Mucosa of descending colon (tissue), 3 donors: ENCODE results near the gene HMCN2. TPM values are rescaled to one million over a fixed set of nuclear protein-coding genes. Genes with fewer than 3 reads are reported as not detected.
A peak's percentile ranks its signal among the peaks of the same experiment; 100 is the strongest.

Experiments
- ATAC-seq: fragments of 200-7000 bp; cut with Tn5 transposase; one replicate; pipeline ENCODE4 v1.9.1; 2020; ENCODE audit warnings: mild to moderate bottlenecking, moderate library complexity
- DNase-seq, 3 donors: peaks; one replicate each; pipeline ENCODE4 v3.0.0-alpha.2; 2020
- H3K36me3 ChIP-seq: fragments of 200-600 bp; one replicate; pipeline ENCODE4 v1.8.0; 2021; ENCODE audit warnings: low read depth, mild to moderate bottlenecking
- H3K4me1 ChIP-seq: fragments of 200-600 bp; one replicate; pipeline ENCODE4 v1.8.0; 2021; ENCODE audit warnings: low read depth, mild to moderate bottlenecking
- H3K4me3 ChIP-seq: fragments of 200-600 bp; one replicate; pipeline ENCODE4 v1.8.0; 2021; ENCODE audit warnings: mild to moderate bottlenecking
- H3K9me3 ChIP-seq: fragments of 200-600 bp; one replicate; pipeline ENCODE4 v1.8.0; 2021; ENCODE audit warnings: mild to moderate bottlenecking
- intact Hi-C, 2 donors: fragments of 100-400 bp; cut with DNase I in 1 of 2; cut with micrococcal nuclease in 1 of 2; formaldehyde crosslinking; loops; one replicate each; pipeline versions ENCODE4 v1.11.0 to v1.11.1; 2022; cut with DNase I, micrococcal nuclease
- total RNA-seq, 3 donors: library from RNA; stranded (reverse); fragmentation: NEBNext Ultra II Directional in 2 of 3; extraction: Animal tissue kit (Norgen Biotek cat#: 25700) in 2 of 3; gene quantifications; one replicate each; pipeline versions ENCODE4 v1.2.1 to v1.2.4, GENCODE V29; 2021 to 2023
- TF ChIP-seq, protein P1 (sequence below): fragments of 200-600 bp; IDR thresholded peaks from one replicate; pipeline ENCODE4 v1.8.0; 2022; ENCODE audit warnings: antibody characterized with exemption, mild to moderate bottlenecking
- donor health status: DM: no; HTN: no; CAD: no; lungs with moderate emphysema.
- donor health status: DM: no; HTN: no; CAD: no.
- donor health status: DM: no; HTN: yes; CAD: no.

The HMCN2 gene
- total RNA-seq, 3 donors from 2014 or later: 28.1 to 40.5 (median 33.2) TPM

DNA sequence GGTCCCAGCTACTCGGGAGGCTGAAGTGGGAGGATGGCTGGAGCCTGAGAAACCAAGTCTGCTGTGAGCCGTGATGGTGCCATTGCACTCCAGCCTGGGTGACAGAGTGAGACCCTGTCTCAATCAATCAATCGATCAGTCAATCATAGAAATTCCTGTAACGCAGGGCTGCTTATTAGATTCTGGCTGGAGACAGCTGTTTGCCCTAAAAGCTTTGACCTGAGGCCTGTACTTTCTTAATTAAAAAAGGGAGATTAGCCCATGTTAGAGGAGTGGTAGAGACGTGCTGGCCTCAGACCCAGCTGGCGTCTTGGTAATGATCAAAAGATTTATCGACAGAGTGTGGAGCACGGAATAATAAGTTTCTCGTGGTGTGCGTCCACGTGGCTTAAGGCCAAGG lies 40.5 kb upstream of the HMCN2 start:
- TF ChIP-seq, protein P1, sequence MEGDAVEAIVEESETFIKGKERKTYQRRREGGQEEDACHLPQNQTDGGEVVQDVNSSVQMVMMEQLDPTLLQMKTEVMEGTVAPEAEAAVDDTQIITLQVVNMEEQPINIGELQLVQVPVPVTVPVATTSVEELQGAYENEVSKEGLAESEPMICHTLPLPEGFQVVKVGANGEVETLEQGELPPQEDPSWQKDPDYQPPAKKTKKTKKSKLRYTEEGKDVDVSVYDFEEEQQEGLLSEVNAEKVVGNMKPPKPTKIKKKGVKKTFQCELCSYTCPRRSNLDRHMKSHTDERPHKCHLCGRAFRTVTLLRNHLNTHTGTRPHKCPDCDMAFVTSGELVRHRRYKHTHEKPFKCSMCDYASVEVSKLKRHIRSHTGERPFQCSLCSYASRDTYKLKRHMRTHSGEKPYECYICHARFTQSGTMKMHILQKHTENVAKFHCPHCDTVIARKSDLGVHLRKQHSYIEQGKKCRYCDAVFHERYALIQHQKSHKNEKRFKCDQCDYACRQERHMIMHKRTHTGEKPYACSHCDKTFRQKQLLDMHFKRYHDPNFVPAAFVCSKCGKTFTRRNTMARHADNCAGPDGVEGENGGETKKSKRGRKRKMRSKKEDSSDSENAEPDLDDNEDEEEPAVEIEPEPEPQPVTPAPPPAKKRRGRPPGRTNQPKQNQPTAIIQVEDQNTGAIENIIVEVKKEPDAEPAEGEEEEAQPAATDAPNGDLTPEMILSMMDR: no peak

DNA sequence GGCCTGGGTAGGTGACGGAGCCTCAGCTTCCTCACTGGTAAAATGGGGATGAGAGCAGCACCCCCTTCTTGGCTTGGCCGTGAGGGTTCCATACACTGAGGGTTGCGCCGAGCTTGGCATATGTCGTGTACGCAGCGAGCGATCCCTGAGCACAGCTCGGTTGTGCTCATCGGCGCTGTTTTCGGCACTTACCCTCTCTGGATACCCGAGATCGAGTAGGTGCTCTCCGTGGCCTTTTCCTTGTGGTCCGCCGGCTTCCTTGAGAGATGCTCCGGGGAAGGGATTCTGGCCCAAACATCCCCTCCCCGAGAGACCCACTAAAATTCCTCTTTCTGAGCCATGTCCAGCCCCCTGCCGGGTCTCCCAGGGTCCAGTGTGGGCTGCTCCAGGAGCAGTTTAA lies 40.0 kb upstream of the HMCN2 start:
- intact Hi-C loops: no loop called here
- TF ChIP-seq, protein P1: no peak
- no peaks in the 10 kb centered on the region for H3K36me3 ChIP-seq

More for the DNA sequence above, 40.5 kb upstream of the HMCN2 start:
- Histone ChIP-seq H3K9me3 (peaks cover 11% of the 10 kb centered on the region), H3K4me3 (no peak overlapping the region), H3K4me1 (no peaks in the 10 kb centered on the region), H3K36me3 (no peaks in the 10 kb centered on the region)
- ATAC-seq: no peak
- intact Hi-C loops: no loop called here
- no peak for DNase-seq

DNA sequence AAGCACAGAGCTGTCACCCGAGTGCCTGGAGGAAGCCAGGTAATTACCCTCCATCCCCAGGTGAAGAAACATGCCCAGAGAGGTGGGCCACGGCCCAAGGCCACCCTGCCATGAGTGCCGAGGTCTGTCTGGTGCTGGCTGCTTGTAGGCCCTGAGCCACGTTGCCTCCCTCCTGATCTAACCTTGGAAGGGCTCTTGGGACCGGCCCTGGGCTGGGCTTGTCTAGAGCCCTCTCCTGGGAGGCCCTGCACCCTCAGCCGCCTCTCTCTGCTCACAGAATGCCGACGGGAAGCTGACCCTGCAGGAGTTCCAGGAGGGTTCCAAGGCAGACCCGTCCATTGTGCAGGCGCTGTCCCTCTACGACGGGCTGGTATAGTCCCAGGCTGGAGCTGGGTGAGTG lies 39.4 kb upstream of the HMCN2 start:
- DNase-seq (no peak), ATAC-seq (no peak)
- H3K4me3 ChIP-seq: no peak overlapping the region
- H3K36me3 ChIP-seq: no peaks in the 10 kb centered on the region
- intact Hi-C loops: no loop called here
- peaks cover 11% of the 10 kb centered on the region for H3K9me3 ChIP-seq
- H3K4me1 ChIP-seq: no peaks in the 10 kb centered on the region
- TF ChIP-seq, protein P1: no peak

More for the DNA sequence above, 40.0 kb upstream of the HMCN2 start:
- peaks cover 11% of the 10 kb centered on the region for H3K9me3 ChIP-seq
- H3K4me3 ChIP-seq: no peak overlapping the region
- H3K4me1 ChIP-seq: no peaks in the 10 kb centered on the region
- no peak for DNase-seq
- no peak for ATAC-seq

DNA sequence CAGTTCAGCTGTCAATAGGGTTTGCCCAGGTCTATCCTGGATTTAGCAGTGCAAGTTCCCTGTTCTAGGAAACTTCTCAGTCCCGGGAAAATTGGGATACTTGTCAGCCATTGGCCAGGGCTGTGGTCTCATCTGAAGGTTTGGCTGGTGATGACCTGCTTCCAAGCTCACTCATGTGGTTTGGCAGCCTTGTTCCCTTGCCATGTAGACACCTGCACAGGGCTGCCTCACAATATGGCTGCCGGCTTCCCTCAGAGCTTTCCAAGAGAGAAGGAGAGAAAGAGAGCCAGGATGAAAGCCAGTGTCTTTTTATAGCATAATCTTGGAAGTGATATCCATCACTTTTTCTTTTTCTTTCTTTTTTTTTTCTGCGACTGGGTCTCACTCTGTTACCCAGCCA lies 37.7 kb upstream of the HMCN2 start:
- TF ChIP-seq, protein P1: no peak

DNA sequence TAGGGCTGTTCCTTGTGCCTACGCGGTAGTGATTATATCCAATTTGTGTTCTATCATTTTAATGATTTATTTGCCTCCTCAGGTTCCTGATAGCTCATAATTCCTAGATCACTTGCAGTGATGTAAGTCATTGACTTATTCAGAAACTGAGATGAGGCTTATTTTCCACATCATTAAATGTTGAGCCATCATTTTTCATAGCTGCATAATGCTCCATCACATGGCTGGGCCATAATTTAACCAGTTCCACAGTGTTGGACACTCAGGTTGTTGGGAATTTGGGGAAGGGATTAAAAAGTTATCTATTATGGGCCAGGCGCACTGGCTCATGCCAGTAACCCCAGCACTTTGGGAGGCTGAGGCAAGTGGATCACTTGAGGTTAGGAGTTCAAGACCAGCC lies 35.8 kb upstream of the HMCN2 start:
- intact Hi-C loops: no loop called here
- Histone ChIP-seq H3K4me1 (no peaks in the 10 kb centered on the region), H3K4me3 (no peak overlapping the region), H3K36me3 (no peaks in the 10 kb centered on the region), H3K9me3 (peaks cover 11% of the 10 kb centered on the region)
- TF ChIP-seq, protein P1: no peak
- DNase-seq (no peak), ATAC-seq (no peak)

More for the DNA sequence above, 37.7 kb upstream of the HMCN2 start:
- no peaks in the 10 kb centered on the region for H3K36me3 ChIP-seq
- peaks cover 11% of the 10 kb centered on the region for H3K9me3 ChIP-seq
- intact Hi-C loops: no loop called here
- no peak overlapping the region for H3K4me3 ChIP-seq
- DNase-seq: peak in 1 of 3 donors; percentile 5
- H3K4me1 ChIP-seq: no peaks in the 10 kb centered on the region
- no peak for ATAC-seq

DNA sequence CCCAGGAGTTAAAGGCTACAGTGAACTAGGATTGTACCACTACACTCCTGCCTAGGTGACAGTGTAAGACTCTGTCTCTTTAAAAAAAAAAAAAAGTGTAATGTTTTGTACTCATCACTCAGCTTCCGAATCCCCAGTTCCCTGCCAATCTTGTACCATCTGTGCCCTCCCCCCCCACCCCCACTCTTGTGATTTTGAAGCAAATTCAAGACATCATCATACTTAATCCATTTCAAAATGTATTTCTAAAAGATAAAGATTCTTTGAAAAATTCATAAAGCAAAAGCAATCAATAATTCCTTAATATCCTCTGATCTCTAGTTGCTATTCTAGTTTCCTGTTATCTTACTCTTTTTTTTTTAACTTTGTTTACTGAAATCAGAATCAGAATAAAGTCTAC lies 34.9 kb upstream of the HMCN2 start:
- H3K4me1 ChIP-seq: no peaks in the 10 kb centered on the region
- H3K4me3 ChIP-seq: no peak overlapping the region
- ATAC-seq: no peak
- H3K36me3 ChIP-seq: no peaks in the 10 kb centered on the region
- DNase-seq: no peak
- TF ChIP-seq, protein P1: no peak
- peaks cover 11% of the 10 kb centered on the region for H3K9me3 ChIP-seq
- intact Hi-C loops: no loop called here
